GM18505 (cell line): ENCODE results near the gene USP5.

ENCODE experiments used
- ATAC-seq: cut with Tn5 transposase; IDR thresholded peaks from one replicate; pipeline ENCODE4 v1.9.1; 2021; ENCODE audit not compliant: unreplicated experiment
- POLR2A ChIP-seq: IDR thresholded peaks from 4 replicates; pipeline ENCODE4 v1.6.1; 2011; ENCODE audit warnings: borderline replicate concordance; ENCODE audit not compliant: insufficient read depth, insufficient read length; ENCODE audit errors: extremely low read depth

The USP5 gene

DNA sequence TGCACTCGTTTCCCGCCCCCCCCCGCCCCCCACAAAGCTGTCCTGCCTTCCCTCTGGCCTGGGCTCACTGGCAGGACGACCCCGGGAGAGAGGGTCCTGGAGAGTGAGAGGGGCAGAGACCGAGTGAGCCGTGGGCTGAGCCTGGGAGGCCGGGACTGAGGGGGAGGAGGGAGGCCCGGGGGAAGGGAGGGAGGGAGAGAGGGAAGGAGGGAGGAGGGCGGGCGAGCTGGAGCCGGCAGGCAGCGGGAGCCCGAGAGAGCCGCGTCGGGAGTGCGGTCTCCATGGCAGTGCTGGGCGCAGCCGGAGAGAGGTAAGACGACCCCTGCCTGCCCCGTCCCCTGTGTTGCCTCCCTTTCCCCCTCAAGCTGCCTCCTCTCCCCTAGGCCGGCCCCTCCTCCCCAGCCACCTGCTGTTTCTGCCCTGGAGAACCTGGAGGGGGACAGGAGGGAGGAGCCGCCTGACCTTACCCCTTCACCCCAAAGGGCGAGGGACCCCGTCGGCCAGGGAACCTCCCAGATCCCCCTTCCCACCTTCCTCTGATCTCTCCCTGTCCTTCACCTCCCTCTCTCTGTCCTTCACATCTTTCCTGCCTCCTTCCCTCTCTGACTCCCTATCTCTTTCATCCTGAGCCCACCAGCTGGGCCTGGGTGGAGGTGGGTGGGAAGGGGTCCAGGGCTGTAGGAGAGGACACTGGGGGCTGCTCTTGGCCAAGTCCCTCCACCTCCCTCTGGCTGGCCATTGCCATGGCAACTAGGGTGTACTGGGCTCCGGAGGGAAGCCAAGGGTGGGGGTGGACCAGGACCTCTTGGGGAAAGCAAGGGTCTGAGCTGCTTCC lies 30.1 kb upstream of the USP5 start, which contains the start of gene GPR162:
TSS of gene GPR162 (plus strand) at position 231 of the 835 bp plus-strand sequence. CDS start 2,078 bp downstream, outside the sequence.
- no peak for ATAC-seq
- no peak for TF ChIP-seq POLR2A

DNA sequence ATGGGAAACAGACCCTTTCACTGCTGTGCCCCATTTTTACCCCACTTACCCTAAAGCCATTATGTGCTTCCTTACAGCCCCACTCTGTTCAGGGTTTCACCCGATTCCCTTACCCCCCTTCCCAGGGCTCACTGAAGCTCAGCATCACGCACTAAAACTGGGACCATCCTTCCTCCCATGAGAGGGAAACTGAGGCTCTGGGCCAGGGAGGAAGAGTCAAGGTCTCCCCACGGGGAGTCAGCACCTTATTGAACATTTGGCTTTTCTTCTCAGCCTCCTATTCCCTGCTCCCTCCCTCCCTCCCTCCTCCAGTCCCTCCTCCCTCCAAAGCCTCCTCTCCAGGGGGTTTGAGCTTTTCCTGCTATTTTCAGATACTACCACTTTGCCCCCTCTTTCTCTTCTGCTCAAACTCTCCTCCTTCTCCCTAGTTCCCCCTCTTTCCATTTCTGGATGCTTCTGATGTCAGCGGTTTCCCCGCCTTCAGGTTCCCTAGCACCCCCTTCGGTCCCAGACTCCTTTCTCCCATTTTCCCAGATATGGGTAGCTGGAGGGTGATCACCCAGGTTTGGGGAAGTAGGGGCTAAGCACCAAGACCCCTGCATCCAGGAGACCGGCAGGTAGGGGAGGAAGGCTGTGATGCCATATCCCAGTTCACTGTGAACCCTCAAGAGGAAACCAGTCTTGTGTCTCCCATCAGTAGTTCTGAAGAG lies 29.4 kb upstream of the USP5 start:
- no peak for ATAC-seq
- TF ChIP-seq POLR2A, result no peak

DNA sequence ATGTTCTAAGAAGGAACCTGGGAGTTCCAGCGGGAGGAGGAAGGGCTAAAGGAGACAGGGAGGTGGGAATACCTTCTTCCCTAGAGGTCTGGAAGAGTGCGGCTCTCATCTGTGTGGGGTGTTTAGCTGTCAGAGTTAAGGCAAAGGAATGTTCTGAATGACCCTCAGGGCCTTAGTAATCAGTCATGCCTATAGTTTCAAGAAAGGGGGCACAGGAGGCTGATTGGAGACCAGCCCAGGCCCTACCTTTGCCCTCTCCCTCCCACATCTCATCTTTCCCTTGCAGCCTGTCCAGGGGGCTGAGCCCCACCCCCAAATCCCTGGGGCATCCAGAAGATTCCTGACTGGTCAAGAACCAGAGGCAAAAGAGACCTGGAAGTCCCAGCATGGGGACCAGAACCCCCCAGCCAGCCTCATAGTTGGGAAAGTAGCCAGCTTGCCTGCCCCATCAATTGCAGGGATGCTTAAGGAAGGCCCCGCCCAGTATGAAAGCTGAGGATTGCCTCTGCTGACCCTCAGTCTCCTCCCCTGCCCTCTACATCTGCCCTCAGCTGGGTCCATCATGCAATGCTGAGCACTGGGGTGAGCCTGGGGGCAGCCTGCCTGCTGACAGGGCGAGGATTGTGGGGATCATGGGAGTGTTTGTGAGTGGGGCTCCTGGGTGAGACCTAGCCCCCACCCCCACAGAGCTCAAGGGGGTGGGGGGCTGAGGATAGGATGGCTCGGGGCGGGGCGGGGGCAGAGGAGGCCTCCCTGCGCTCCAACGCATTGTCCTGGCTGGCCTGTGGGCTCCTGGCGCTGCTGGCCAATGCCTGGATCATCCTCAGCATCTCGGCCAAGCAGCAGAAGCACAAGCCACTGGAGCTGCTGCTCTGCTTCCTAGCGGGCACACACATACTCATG lies 28.5 kb upstream of the USP5 start:
- TF ChIP-seq POLR2A, result no peak
- no peak for ATAC-seq

- TF ChIP-seq POLR2A, result no peak
- ATAC-seq, result no peak
These were observed 27.7 kb upstream of the USP5 start for GRCh38 chr12:6824085-6824775.

GRCh38 chr12:6824901-6825381 lies 27.0 kb upstream of the USP5 start:
- no peak for TF ChIP-seq POLR2A
- no peak for ATAC-seq

DNA sequence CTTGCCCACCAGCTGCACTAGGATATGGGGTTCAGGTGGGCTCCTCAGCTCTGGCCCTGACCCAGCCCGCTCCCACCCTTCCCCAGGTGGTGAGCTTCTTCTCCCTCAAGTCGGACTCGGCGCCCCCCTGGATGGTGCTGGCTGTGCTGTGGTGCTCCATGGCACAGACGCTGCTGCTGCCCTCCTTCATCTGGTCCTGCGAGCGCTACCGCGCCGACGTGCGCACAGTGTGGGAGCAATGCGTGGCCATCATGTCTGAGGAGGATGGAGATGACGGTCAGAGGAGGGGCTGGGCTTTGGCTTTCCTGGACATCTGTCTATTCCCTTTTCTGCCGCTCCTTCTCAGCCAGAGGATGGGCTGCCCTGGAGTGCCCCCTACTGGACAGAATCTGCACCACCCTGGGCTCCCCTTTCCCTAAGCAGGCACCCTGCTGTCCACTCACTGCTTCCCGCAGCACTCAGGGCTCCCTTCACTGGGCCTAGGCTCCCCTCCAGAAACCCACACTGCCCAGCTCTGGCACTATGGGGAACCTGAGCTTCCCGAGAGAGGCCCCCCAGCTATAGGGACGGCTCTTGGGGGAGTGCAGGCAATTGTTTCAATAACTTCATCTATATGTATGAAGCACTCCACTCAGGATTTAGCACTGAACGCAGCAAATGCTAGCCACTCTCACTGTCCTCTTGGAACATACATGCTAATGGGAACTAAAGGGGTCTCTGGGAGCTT lies 26.4 kb upstream of the USP5 start:
- no peak for ATAC-seq
- no peak for TF ChIP-seq POLR2A

- TF ChIP-seq POLR2A, result no peak
- ATAC-seq, result no peak
These were observed 25.7 kb upstream of the USP5 start for GRCh38 chr12:6826125-6826733.

GRCh38 chr12:6826734-6827436 lies 25.1 kb upstream of the USP5 start:
- no peak for TF ChIP-seq POLR2A
- ATAC-seq, result no peak

DNA sequence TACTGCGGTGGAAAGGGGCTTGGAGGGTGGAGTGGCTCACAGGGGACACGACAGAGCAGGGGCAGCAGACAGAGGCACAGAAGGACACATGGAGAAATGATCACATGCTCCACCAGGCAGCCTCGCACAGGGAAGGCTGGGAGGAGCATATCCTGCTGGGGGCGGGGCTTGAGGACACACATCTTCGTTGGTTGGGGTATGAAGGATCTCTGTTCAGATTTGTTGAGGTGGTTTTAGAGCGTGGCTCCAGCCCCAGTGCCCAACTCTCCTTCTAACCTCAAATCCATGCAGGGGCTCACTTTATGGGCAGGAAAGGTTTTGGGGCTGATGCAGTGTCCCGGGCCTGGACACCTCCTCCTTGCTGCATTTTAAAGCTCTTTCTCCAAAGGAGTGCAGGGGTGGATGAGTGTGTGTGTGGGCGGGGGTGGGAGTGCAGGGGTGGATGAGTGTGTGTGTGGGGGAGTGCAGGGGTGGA lies 24.5 kb upstream of the USP5 start:
- no peak for TF ChIP-seq POLR2A
- ATAC-seq, result no peak

- no peak for TF ChIP-seq POLR2A
- ATAC-seq, result no peak
These were observed 23.8 kb upstream of the USP5 start, which contains the start of gene P3H3 for GRCh38 chr12:6827982-6828780. Gene P3H3, plus strand, starts transcription at chr12:6828407. Its CDS starts 34 bp downstream, at chr12:6828441.
